H9 (cell line): ENCODE measurements around the gene ADAM8. TPM values are rescaled to one million over a fixed set of nuclear protein-coding genes. Genes with fewer than 3 reads are reported as not detected.

ENCODE experiments used
- DNase-seq: peaks from one replicate; pipeline ENCODE4 v3.0.0-alpha.2; 2017
- H2AFZ ChIP-seq: one replicate; pipeline ENCODE4 v1.6.1; 2013; ENCODE audit warnings: mild to moderate bottlenecking, low read length, control low read depth, moderate library complexity
- H2AK5ac ChIP-seq: 2 replicates; pipeline ENCODE4 v1.6.1; 2013; ENCODE audit warnings: low read length, control low read depth, mixed read lengths; ENCODE audit not compliant: insufficient read length
- H2BK120ac ChIP-seq: one replicate; pipeline ENCODE4 v1.6.1; 2013; ENCODE audit warnings: low read depth, mild to moderate bottlenecking, low read length, control low read depth, inconsistent platforms; ENCODE audit not compliant: poor library complexity, severe bottlenecking
- H2BK12ac ChIP-seq: 2 replicates; pipeline ENCODE4 v1.6.1; 2013; ENCODE audit warnings: low read length, control low read depth, mixed read lengths, low read depth; ENCODE audit not compliant: insufficient read length
- H2BK15ac ChIP-seq: 2 replicates; pipeline ENCODE4 v1.6.1; 2013; ENCODE audit warnings: low read depth, low read length, control low read depth
- H2BK20ac ChIP-seq: one replicate; pipeline ENCODE4 v1.6.1; 2013; ENCODE audit warnings: low read depth, mild to moderate bottlenecking, low read length, control low read depth, inconsistent platforms; ENCODE audit not compliant: poor library complexity, severe bottlenecking
- H2BK5ac ChIP-seq: 2 replicates; pipeline ENCODE4 v1.6.1; 2013; ENCODE audit warnings: low read length, control low read depth, mixed read lengths; ENCODE audit not compliant: insufficient read length
- H3K14ac ChIP-seq: 2 replicates; pipeline ENCODE4 v1.6.1; 2013; ENCODE audit warnings: low read length, control low read depth; ENCODE audit not compliant: insufficient read depth
- H3K18ac ChIP-seq: 2 replicates; pipeline ENCODE4 v1.6.1; 2013; ENCODE audit warnings: low read depth, mild to moderate bottlenecking, mixed read lengths, low read length, control low read depth; ENCODE audit not compliant: insufficient read length
- H3K23ac ChIP-seq: 2 replicates; pipeline ENCODE4 v1.6.1; 2013; ENCODE audit warnings: low read length, control low read depth, mixed read lengths, low read depth; ENCODE audit not compliant: insufficient read length
- H3K23me2 ChIP-seq: 2 replicates; pipeline ENCODE4 v1.6.1; 2013; ENCODE audit warnings: low read depth, mild to moderate bottlenecking, mixed read lengths, low read length, control low read depth; ENCODE audit not compliant: insufficient read length, poor library complexity, severe bottlenecking
- H3K27ac ChIP-seq: 2 replicates; pipeline ENCODE4 v1.5.1; 2013; ENCODE audit warnings: low read length, control low read depth, mixed read lengths, low read depth; ENCODE audit not compliant: insufficient read length
- H3K27me3 ChIP-seq: 2 replicates; pipeline ENCODE4 v1.6.1; 2013; ENCODE audit warnings: low read length, control low read depth, inconsistent platforms; ENCODE audit not compliant: insufficient read depth
- H3K4ac ChIP-seq: 2 replicates; pipeline ENCODE4 v1.6.1; 2013; ENCODE audit warnings: low read depth, mild to moderate bottlenecking, control low read depth, inconsistent platforms, low read length, moderate library complexity
- H3K4me1 ChIP-seq: 2 replicates; pipeline ENCODE4 v1.6.1; 2013; ENCODE audit warnings: low read length, control low read depth, inconsistent platforms; ENCODE audit not compliant: insufficient read depth
- H3K4me2 ChIP-seq: 2 replicates; pipeline ENCODE4 v1.6.1; 2013; ENCODE audit warnings: low read length, control low read depth, mixed read lengths; ENCODE audit not compliant: insufficient read length, insufficient read depth
- H3K56ac ChIP-seq: 2 replicates; pipeline ENCODE4 v1.6.1; 2013; ENCODE audit warnings: low read depth, mild to moderate bottlenecking, mixed read lengths, low read length, control low read depth; ENCODE audit not compliant: insufficient read length
- H3K79me1 ChIP-seq: 2 replicates; pipeline ENCODE4 v1.6.1; 2013; ENCODE audit warnings: low read depth, mild to moderate bottlenecking, moderate library complexity, low read length, control low read depth, inconsistent platforms; ENCODE audit not compliant: insufficient read depth, poor library complexity, severe bottlenecking
- H3K79me2 ChIP-seq: 2 replicates; pipeline ENCODE4 v1.6.1; 2013; ENCODE audit warnings: low read length, control low read depth, inconsistent platforms; ENCODE audit not compliant: insufficient read depth
- H3K9ac ChIP-seq: 2 replicates; pipeline ENCODE4 v1.6.1; 2013; ENCODE audit warnings: low read length, control low read depth, mixed read lengths; ENCODE audit not compliant: insufficient read length; ENCODE audit errors: extremely low read depth
- H3K9me3 ChIP-seq: one replicate; pipeline ENCODE4 v1.6.1; 2013; ENCODE audit warnings: low read depth, low read length, inconsistent platforms; ENCODE audit not compliant: control insufficient read depth
- H3T11ph ChIP-seq: one replicate; pipeline ENCODE4 v1.6.1; 2013; ENCODE audit warnings: mild to moderate bottlenecking, low read length, control low read depth, inconsistent platforms
- H4K20me1 ChIP-seq: one replicate; pipeline ENCODE4 v1.6.1; 2013; ENCODE audit not compliant: control insufficient read depth, insufficient read length, insufficient read depth
- H4K5ac ChIP-seq: 2 replicates; pipeline ENCODE4 v1.6.1; 2013; ENCODE audit warnings: low read depth, mild to moderate bottlenecking, mixed read lengths, low read length, control low read depth; ENCODE audit not compliant: insufficient read length
- H4K8ac ChIP-seq: replicated peaks from 2 replicates; pipeline ENCODE4 v1.6.1; 2013; ENCODE audit warnings: low read length, control low read depth, mixed read lengths, low read depth; ENCODE audit not compliant: insufficient read length
- H4K91ac ChIP-seq: 2 replicates; pipeline ENCODE4 v1.6.1; 2013; ENCODE audit warnings: low read depth, mild to moderate bottlenecking, moderate library complexity, mixed read lengths, low read length, control low read depth; ENCODE audit not compliant: insufficient read length
- H3K27ac Mint-ChIP-seq, 3 experiments: 2 replicates in 2 of 3; 3 replicates in 1 of 3; pipeline ENCODE4 v1.8.0; 2020 to 2021; ENCODE audit warnings: mixed read lengths in 3 of 3, mild to moderate bottlenecking in 1 of 3, moderate library complexity in 1 of 3
- H3K27me3 Mint-ChIP-seq: 2 replicates; pipeline ENCODE4 v1.8.0; 2021; ENCODE audit warnings: low read depth, mild to moderate bottlenecking, moderate library complexity, mixed read lengths
- H3K36me3 Mint-ChIP-seq, 3 experiments: 2 replicates in 2 of 3; 3 replicates in 1 of 3; pipeline ENCODE4 v1.8.0; 2020 to 2021; ENCODE audit warnings: low read depth in 3 of 3, mixed read lengths in 3 of 3; ENCODE audit not compliant: insufficient read depth in 1 of 3
- H3K4me1 Mint-ChIP-seq, 2 experiments: 2 replicates each; pipeline ENCODE4 v1.8.0; 2020; ENCODE audit warnings: mixed read lengths in 2 of 2
- H3K4me3 Mint-ChIP-seq, 2 experiments: 2 replicates in 1 of 2; 3 replicates in 1 of 2; pipeline ENCODE4 v1.8.0; 2020 to 2021; ENCODE audit warnings: mild to moderate bottlenecking in 2 of 2, mixed read lengths in 2 of 2, moderate library complexity in 1 of 2
- H3K9me3 Mint-ChIP-seq, 2 experiments: 2 replicates in 1 of 2; 3 replicates in 1 of 2; pipeline ENCODE4 v1.8.0; 2020; ENCODE audit warnings: mild to moderate bottlenecking in 2 of 2, mixed read lengths in 2 of 2, moderate library complexity in 1 of 2
- CTCF ChIP-seq: fragments of 200-600 bp; sonication (generic); conservative IDR thresholded peaks from 3 replicates; pipeline ENCODE4 v1.8.0; 2021; ENCODE audit warnings: antibody characterized with exemption, mild to moderate bottlenecking
- WGBS: extraction: QIAGEN DNeasy Blood & Tissue Kit; methylation state at CpG from one replicate; pipeline ENCODE4 v1.1.7; 2013; ENCODE audit warnings: missing lambda C conversion rate, low lambda C conversion rate, mixed read lengths; ENCODE audit not compliant: insufficient read length; ENCODE audit errors: extremely low coverage; 5-methylcytosine and 5-hydroxymethylcytosine counted together
- total RNA-seq: library from RNA; stranded (reverse); gene quantifications from 2 replicates; pipeline ENCODE4 v1.2.1, GENCODE V29; 2021

ADAM8 gene
- total RNA-seq, 1 experiment from 2014 or later = 5.4 TPM

GRCh38 chr10:133230044-133230361 is 46.7 kb downstream of the ADAM8 start, which contains the start of gene UTF1:
UTF1 (plus strand) TSS chr10:133230217; CDS start chr10:133230289, 72 bp downstream.
- no peak within 1 kb of the TSS for H4K91ac ChIP-seq
- H2AK5ac ChIP-seq = no peak within 1 kb of the TSS
- peak within 1 kb of the TSS; percentile 77 to 82 for H3K4me3 Mint-ChIP-seq
- peaks cover 0 to 8% of the 10 kb centered on the region in 2 experiments; a peak in 3 of 5 replicates for H3K9me3 Mint-ChIP-seq
- no peak within 1 kb of the TSS for H3K4ac ChIP-seq
- no peak within 1 kb of the TSS for H2AFZ ChIP-seq
- H3T11ph ChIP-seq = no peak within 1 kb of the TSS
- no peak within 1 kb of the TSS for H3K18ac ChIP-seq
- no peak within 1 kb of the TSS for H2BK12ac ChIP-seq
- no peak within 1 kb of the TSS for H2BK5ac ChIP-seq
- H3K4me1 Mint-ChIP-seq = peaks cover 32 to 33% of the 10 kb centered on the region in 2 experiments
- no peak within 1 kb of the TSS for H2BK120ac ChIP-seq
- no peak for DNase-seq
- no peak within 1 kb of the TSS for H3K14ac ChIP-seq
- no peak within 1 kb of the TSS for H3K23ac ChIP-seq
- no peak within 1 kb of the TSS for H2BK15ac ChIP-seq
- H3K79me2 ChIP-seq = no peaks in the 10 kb centered on the region
- no peaks in the 10 kb centered on the region for H3K79me1 ChIP-seq
- H3K9ac ChIP-seq = no peak within 1 kb of the TSS
- peaks cover 0 to 5% (median 0%) of the 10 kb centered on the region in 3 experiments; a peak in 4 of 7 replicates for H3K36me3 Mint-ChIP-seq
- no peaks in the 10 kb centered on the region; the same call in 1 of the 2 replicates for H3K4me1 ChIP-seq
- H3K27ac Mint-ChIP-seq = no peak within 1 kb of the TSS; a peak in 1 of 7 replicates
- WGBS = no CpG with 5 or more reads among the region's 49 CpGs
- no peak within 1 kb of the TSS for H2BK20ac ChIP-seq
- no peak within 1 kb of the TSS for H3K27ac ChIP-seq
- no peak within 1 kb of the TSS for H3K56ac ChIP-seq
- peaks cover 6% of the 10 kb centered on the region; the same call in 1 of the 2 replicates for H3K27me3 ChIP-seq
- H3K4me2 ChIP-seq = peak within 1 kb of the TSS; percentile 20
- H4K20me1 ChIP-seq = no peaks in the 10 kb centered on the region
- no peak within 1 kb of the TSS for H4K8ac ChIP-seq
- H4K5ac ChIP-seq = no peak within 1 kb of the TSS
- no peaks in the 10 kb centered on the region for H3K9me3 ChIP-seq
- no peaks in the 10 kb centered on the region for H3K23me2 ChIP-seq
- no peak for TF ChIP-seq CTCF
- H3K27me3 Mint-ChIP-seq = peaks cover 70% of the 10 kb centered on the region
